ENCODE results near the gene CYP3A4.

DNA sequence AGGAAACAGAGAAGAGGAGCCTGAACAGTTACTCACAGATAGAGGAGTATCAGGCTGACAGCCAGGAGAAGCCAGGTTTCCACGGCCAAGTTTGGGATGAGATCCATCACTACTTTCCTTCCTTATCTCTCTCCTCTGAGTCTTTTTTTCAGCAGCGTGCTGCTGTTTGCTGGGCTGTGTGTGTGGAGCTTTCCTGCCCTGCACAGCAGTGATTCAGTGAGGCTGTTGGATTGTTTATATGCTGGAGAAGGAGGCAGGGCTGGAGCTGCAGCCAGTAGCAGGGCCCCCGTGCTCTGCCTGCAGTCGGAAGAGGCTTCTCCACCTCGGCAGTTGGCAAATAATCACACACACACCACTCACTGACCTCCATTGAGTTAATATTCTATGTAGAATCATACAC, 49.0 kb downstream of the CYP3A4 start, which contains the start of gene CYP3A7:
- TF ChIP-seq, protein P1, sequence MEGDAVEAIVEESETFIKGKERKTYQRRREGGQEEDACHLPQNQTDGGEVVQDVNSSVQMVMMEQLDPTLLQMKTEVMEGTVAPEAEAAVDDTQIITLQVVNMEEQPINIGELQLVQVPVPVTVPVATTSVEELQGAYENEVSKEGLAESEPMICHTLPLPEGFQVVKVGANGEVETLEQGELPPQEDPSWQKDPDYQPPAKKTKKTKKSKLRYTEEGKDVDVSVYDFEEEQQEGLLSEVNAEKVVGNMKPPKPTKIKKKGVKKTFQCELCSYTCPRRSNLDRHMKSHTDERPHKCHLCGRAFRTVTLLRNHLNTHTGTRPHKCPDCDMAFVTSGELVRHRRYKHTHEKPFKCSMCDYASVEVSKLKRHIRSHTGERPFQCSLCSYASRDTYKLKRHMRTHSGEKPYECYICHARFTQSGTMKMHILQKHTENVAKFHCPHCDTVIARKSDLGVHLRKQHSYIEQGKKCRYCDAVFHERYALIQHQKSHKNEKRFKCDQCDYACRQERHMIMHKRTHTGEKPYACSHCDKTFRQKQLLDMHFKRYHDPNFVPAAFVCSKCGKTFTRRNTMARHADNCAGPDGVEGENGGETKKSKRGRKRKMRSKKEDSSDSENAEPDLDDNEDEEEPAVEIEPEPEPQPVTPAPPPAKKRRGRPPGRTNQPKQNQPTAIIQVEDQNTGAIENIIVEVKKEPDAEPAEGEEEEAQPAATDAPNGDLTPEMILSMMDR (conservative IDR thresholded peaks at IDR 0.05 in 1 of 2, IDR thresholded peaks at IDR 0.05 in 1 of 2; ENCODE audit: extremely low read depth in 1 of 2, insufficient read depth in 1 of 2, low read depth in 1 of 2, low read length in 2 of 2): no peak
- no peak for TF ChIP-seq EZH2 (IDR thresholded peaks at IDR 0.05; ENCODE audit: borderline replicate concordance, low read length)
